OCI-LY1 (cell line): ENCODE results near the gene LMF1.

Experiments
- EZH2 ChIP-seq: fragments of 200-600 bp; sonication (generic), shearing (Covaris generic); IDR thresholded peaks from 2 replicates; pipeline ENCODE4 v1.8.0; 2017; ENCODE audit warnings: borderline replicate concordance, mixed run types, mild to moderate bottlenecking, antibody characterized with exemption, low read length, moderate library complexity, mixed read lengths
- TF ChIP-seq, protein P1 (sequence below): fragments of 200-600 bp; sonication (generic), shearing (Covaris generic); IDR thresholded peaks from 2 replicates; pipeline ENCODE4 v1.5.1; 2017; ENCODE audit warnings: mild to moderate bottlenecking, antibody characterized with exemption, low read length, moderate library complexity, mixed read lengths

DNA sequence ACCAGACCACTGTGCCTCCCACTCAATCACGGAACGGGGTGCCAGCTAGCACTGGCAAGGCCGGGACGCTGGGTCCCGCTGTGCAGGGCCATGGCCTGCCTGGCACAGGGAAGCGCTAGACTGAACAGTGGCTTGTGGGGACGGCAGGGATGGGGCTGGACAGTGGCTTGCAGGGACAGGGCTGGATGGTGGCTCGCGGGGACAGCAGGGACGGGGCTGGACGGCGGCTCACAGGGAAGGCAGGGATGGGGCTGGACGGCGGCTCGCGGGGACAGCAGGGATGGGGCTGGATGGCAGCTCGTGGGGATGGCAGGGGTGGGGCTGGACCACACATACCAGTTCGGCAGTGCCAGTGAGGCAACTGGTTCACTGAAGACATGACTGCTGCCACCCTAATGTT is 32.6 kb downstream of the LMF1 start:
- TF ChIP-seq, protein P1, sequence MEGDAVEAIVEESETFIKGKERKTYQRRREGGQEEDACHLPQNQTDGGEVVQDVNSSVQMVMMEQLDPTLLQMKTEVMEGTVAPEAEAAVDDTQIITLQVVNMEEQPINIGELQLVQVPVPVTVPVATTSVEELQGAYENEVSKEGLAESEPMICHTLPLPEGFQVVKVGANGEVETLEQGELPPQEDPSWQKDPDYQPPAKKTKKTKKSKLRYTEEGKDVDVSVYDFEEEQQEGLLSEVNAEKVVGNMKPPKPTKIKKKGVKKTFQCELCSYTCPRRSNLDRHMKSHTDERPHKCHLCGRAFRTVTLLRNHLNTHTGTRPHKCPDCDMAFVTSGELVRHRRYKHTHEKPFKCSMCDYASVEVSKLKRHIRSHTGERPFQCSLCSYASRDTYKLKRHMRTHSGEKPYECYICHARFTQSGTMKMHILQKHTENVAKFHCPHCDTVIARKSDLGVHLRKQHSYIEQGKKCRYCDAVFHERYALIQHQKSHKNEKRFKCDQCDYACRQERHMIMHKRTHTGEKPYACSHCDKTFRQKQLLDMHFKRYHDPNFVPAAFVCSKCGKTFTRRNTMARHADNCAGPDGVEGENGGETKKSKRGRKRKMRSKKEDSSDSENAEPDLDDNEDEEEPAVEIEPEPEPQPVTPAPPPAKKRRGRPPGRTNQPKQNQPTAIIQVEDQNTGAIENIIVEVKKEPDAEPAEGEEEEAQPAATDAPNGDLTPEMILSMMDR, result no peak
- TF ChIP-seq EZH2, result no peak
